Skeletal muscle tissue (tissue), 4 donors: ENCODE data around the gene INCA1. TPM values are rescaled to one million over a fixed set of nuclear protein-coding genes. Genes with fewer than 3 reads are reported as not detected.

ENCODE experiments used
- H3K27ac ChIP-seq: one replicate; pipeline ENCODE4 v1.7.0; 2013; ENCODE audit warnings: mild to moderate bottlenecking, low read depth, low read length, inconsistent platforms
- H3K27me3 ChIP-seq, 3 donors: one replicate each; pipeline ENCODE4 v1.7.0; 2013; ENCODE audit warnings: low read length in 3 of 3; ENCODE audit not compliant: control insufficient read depth in 3 of 3, insufficient read depth in 3 of 3
- H3K36me3 ChIP-seq, 3 donors: one replicate each; pipeline ENCODE4 v1.7.0; 2013; ENCODE audit warnings: low read length in 3 of 3; ENCODE audit not compliant: control insufficient read depth in 3 of 3, insufficient read depth in 3 of 3
- H3K4me1 ChIP-seq, 3 donors: one replicate each; pipeline ENCODE4 v1.7.0; 2013; ENCODE audit warnings: low read length in 3 of 3, mild to moderate bottlenecking in 3 of 3; ENCODE audit not compliant: control insufficient read depth in 3 of 3, insufficient read depth in 3 of 3
- H3K4me3 ChIP-seq, 3 donors: one replicate each; pipeline ENCODE4 v1.7.0; 2013; ENCODE audit warnings: low read length in 3 of 3
- H3K9ac ChIP-seq, 3 donors: one replicate each; pipeline ENCODE4 v1.7.0; 2013; ENCODE audit warnings: low read length in 3 of 3, mild to moderate bottlenecking in 3 of 3, moderate library complexity in 2 of 3, low read depth in 1 of 3
- H3K9me3 ChIP-seq, 3 donors: one replicate each; pipeline ENCODE4 v1.7.0; 2013; ENCODE audit warnings: low read length in 3 of 3; ENCODE audit not compliant: control insufficient read depth in 3 of 3
- total RNA-seq: library from RNA; depleted of rRNA; stranded (reverse); fragments of >200 nt; gene quantifications from one replicate; pipeline ENCODE4 v1.2.3, GENCODE V29; 2014
- donor health status: Osteomylitis.

Gene INCA1
- total RNA-seq, 1 donor from 2014 or later, result not detected

GRCh38 chr17:4994081-4994595, 3.2 kb downstream of the INCA1 start:
- peaks cover 0 to 4% (median 3%) of the 10 kb centered on the region in 3 donors for H3K36me3 ChIP-seq
- no peaks in the 10 kb centered on the region for H3K27me3 ChIP-seq
- no peak overlapping the region for H3K9ac ChIP-seq
- H3K4me1 ChIP-seq, result peaks cover 14 to 16% (median 15%) of the 10 kb centered on the region in 3 donors
- H3K9me3 ChIP-seq, result no peaks in the 10 kb centered on the region
- no peak overlapping the region for H3K27ac ChIP-seq
- no peak overlapping the region for H3K4me3 ChIP-seq

GRCh38 chr17:4987767-4988567, 9.4 kb downstream of the INCA1 start:
- peaks cover 25 to 32% (median 29%) of the 10 kb centered on the region in 3 donors for H3K4me1 ChIP-seq
- peak overlapping the region; percentile 93 to 97 (median 94) for H3K9ac ChIP-seq
- H3K4me3 ChIP-seq, result peak overlapping the region; percentile 79 to 89 (median 87)
- H3K27ac ChIP-seq, result peak overlapping the region; percentile 96
- H3K9me3 ChIP-seq, result no peaks in the 10 kb centered on the region
- H3K27me3 ChIP-seq, result no peaks in the 10 kb centered on the region
- peaks cover 3 to 17% (median 7%) of the 10 kb centered on the region in 3 donors for H3K36me3 ChIP-seq

- Histone ChIP-seq H3K27ac (peak within 1 kb of the TSS; percentile 96), H3K27me3 (no peaks in the 10 kb centered on the region), H3K9ac (peak within 1 kb of the TSS; percentile 93 to 97 (median 94)), H3K9me3 (no peaks in the 10 kb centered on the region), H3K4me3 (peak within 1 kb of the TSS; percentile 79 to 89 (median 87)), H3K4me1 (peaks cover 25 to 32% (median 29%) of the 10 kb centered on the region in 3 donors), H3K36me3 (peaks cover 12 to 25% (median 15%) of the 10 kb centered on the region in 3 donors)
Observed at GRCh38 chr17:4986951-4987766, 10.2 kb downstream of the INCA1 start, which contains the start of gene CAMTA2. TSS of gene CAMTA2 (minus strand) at chr17:4987675. CDS start at chr17:4986222, 1,453 bp downstream.

- no peaks in the 10 kb centered on the region for H3K27me3 ChIP-seq
- H3K36me3 ChIP-seq, result peaks cover 15 to 32% (median 18%) of the 10 kb centered on the region in 3 donors
- peaks cover 25 to 32% (median 29%) of the 10 kb centered on the region in 3 donors for H3K4me1 ChIP-seq
- peak overlapping the region; percentile 93 to 97 (median 94) for H3K9ac ChIP-seq
- peak overlapping the region; percentile 79 to 89 (median 87) for H3K4me3 ChIP-seq
- peak overlapping the region; percentile 96 for H3K27ac ChIP-seq
- no peaks in the 10 kb centered on the region for H3K9me3 ChIP-seq
Observed at GRCh38 chr17:4986403-4986802, 10.9 kb downstream of the INCA1 start.

GRCh38 chr17:4982305-4982704, 15.0 kb downstream of the INCA1 start:
- peaks cover 43 to 59% (median 52%) of the 10 kb centered on the region in 3 donors for H3K36me3 ChIP-seq
- no peak overlapping the region for H3K4me3 ChIP-seq
- H3K27me3 ChIP-seq, result no peaks in the 10 kb centered on the region
- H3K9ac ChIP-seq, result no peak overlapping the region
- no peaks in the 10 kb centered on the region for H3K9me3 ChIP-seq
- no peak overlapping the region for H3K27ac ChIP-seq
- peaks cover 18 to 31% (median 22%) of the 10 kb centered on the region in 3 donors for H3K4me1 ChIP-seq

- H3K27me3 ChIP-seq, result no peaks in the 10 kb centered on the region
- H3K27ac ChIP-seq, result no peak overlapping the region
- H3K4me3 ChIP-seq, result no peak overlapping the region
- no peaks in the 10 kb centered on the region for H3K9me3 ChIP-seq
- no peak overlapping the region for H3K9ac ChIP-seq
- H3K4me1 ChIP-seq, result peaks cover 6 to 18% (median 9%) of the 10 kb centered on the region in 3 donors
- H3K36me3 ChIP-seq, result peaks cover 50 to 65% (median 61%) of the 10 kb centered on the region in 3 donors
Observed at GRCh38 chr17:4980644-4981216, 16.6 kb downstream of the INCA1 start.

- no peaks in the 10 kb centered on the region for H3K27me3 ChIP-seq
- H3K4me3 ChIP-seq, result no peak overlapping the region
- no peaks in the 10 kb centered on the region for H3K9me3 ChIP-seq
- H3K27ac ChIP-seq, result no peak overlapping the region
- H3K4me1 ChIP-seq, result peaks cover 21 to 35% (median 25%) of the 10 kb centered on the region in 3 donors
- H3K36me3 ChIP-seq, result peaks cover 55 to 63% (median 60%) of the 10 kb centered on the region in 3 donors
- H3K9ac ChIP-seq, result no peak overlapping the region
Observed at GRCh38 chr17:4978726-4979125, 18.6 kb downstream of the INCA1 start.

- H3K4me1 ChIP-seq, result peaks cover 54 to 70% (median 59%) of the 10 kb centered on the region in 3 donors
- no peaks in the 10 kb centered on the region for H3K27me3 ChIP-seq
- peaks cover 56 to 69% (median 57%) of the 10 kb centered on the region in 3 donors for H3K36me3 ChIP-seq
- H3K4me3 ChIP-seq, result peak overlapping the region in 2 of 3 donors; percentile 32 to 61
- peak overlapping the region; percentile 60 to 71 (median 66) for H3K9ac ChIP-seq
- H3K27ac ChIP-seq, result peak overlapping the region; percentile 86
- H3K9me3 ChIP-seq, result no peaks in the 10 kb centered on the region
Observed at GRCh38 chr17:4974115-4974670, 23.1 kb downstream of the INCA1 start.
